Activated B cell treated with CpG ODN at 0.5 μM for 24 hours (primary cell): ENCODE results near the gene CCDC50. TPM values are rescaled to one million over a fixed set of nuclear protein-coding genes. Genes with fewer than 3 reads are reported as not detected.

Experiments
- ATAC-seq: fragments of 200-7000 bp; cut with Tn5 transposase; one replicate; pipeline ENCODE4 v1.10.0; 2021; ENCODE audit warnings: low read depth, mild to moderate bottlenecking, moderate library complexity
- CTCF ChIA-PET: fragments of 350-600 bp; sonication (Branson Sonifier 250); formaldehyde crosslinking; loops from one replicate; lab custom pipeline; 2021; ENCODE audit warnings: antibody characterized with exemption; lab: Charles Lee
- POLR2A ChIA-PET: fragments of 350-600 bp; sonication (Branson Sonifier 250); formaldehyde crosslinking; loops from one replicate; lab custom pipeline; 2021; ENCODE audit warnings: antibody characterized with exemption; lab: Charles Lee
- DNase-seq: peaks from one replicate; pipeline ENCODE4 v3.0.0; 2022
- H3K27ac Mint-ChIP-seq: one replicate; pipeline ENCODE4 v1.8.0; 2020; ENCODE audit warnings: mixed read lengths
- H3K27me3 Mint-ChIP-seq: one replicate; pipeline ENCODE4 v1.8.0; 2021; ENCODE audit warnings: mixed read lengths
- H3K36me3 Mint-ChIP-seq: one replicate; pipeline ENCODE4 v1.8.0; 2021; ENCODE audit warnings: low read depth, mixed read lengths
- H3K4me1 Mint-ChIP-seq: one replicate; pipeline ENCODE4 v1.8.0; 2021; ENCODE audit warnings: mixed read lengths
- H3K4me3 Mint-ChIP-seq: one replicate; pipeline ENCODE4 v1.8.0; 2020; ENCODE audit warnings: mild to moderate bottlenecking, mixed read lengths
- H3K9me3 Mint-ChIP-seq: one replicate; pipeline ENCODE4 v1.8.0; 2020; ENCODE audit warnings: mixed read lengths
- intact Hi-C: fragments of 100-400 bp; cut with micrococcal nuclease; formaldehyde crosslinking; loops from one replicate; pipeline ENCODE4 v1.15.1; 2024
- total RNA-seq: library from RNA; stranded (reverse); gene quantifications from 2 replicates; pipeline ENCODE4 v1.2.3, GENCODE V29; 2022
- TF ChIP-seq, protein P1 (sequence below): fragments of 200-600 bp; IDR thresholded peaks from one replicate; pipeline ENCODE4 v1.8.0; 2022; ENCODE audit warnings: antibody characterized with exemption, mild to moderate bottlenecking

The CCDC50 gene
- total RNA-seq, 1 donor from 2014 or later = 153 TPM

DNA sequence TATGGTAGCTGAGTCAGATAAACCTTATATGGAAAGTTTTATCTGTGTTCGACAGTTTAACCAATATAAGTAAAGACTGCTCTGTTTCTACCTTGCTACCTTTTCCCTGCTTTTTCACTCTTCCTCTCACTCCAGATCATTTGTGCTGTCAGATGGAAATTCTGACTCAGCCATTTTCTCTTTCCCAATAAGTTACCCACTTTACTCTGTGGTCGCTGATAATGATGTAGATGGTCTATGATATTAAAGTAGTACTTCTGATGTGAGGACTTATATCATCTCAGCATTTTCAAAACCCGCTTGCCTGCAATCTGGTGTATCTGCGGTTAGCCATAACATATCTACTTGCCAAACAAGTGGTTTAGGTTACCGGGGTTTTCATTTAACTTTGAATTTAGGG, 16.1 kb downstream of the CCDC50 start:
- POLR2A ChIA-PET = interaction anchor here (1.1 kb wide), 1 partner anchor 14 kb away, joined by 3 read pairs; no protein-coding TSS in a partner anchor
- H3K27me3 Mint-ChIP-seq = no peaks in the 10 kb centered on the region
- intact Hi-C loops = no loop called here
- no peak overlapping the region for H3K27ac Mint-ChIP-seq
- H3K4me3 Mint-ChIP-seq = no peak overlapping the region
- ATAC-seq (no peak), DNase-seq (no peak)
- CTCF ChIA-PET = no interaction called here
- TF ChIP-seq, protein P1, sequence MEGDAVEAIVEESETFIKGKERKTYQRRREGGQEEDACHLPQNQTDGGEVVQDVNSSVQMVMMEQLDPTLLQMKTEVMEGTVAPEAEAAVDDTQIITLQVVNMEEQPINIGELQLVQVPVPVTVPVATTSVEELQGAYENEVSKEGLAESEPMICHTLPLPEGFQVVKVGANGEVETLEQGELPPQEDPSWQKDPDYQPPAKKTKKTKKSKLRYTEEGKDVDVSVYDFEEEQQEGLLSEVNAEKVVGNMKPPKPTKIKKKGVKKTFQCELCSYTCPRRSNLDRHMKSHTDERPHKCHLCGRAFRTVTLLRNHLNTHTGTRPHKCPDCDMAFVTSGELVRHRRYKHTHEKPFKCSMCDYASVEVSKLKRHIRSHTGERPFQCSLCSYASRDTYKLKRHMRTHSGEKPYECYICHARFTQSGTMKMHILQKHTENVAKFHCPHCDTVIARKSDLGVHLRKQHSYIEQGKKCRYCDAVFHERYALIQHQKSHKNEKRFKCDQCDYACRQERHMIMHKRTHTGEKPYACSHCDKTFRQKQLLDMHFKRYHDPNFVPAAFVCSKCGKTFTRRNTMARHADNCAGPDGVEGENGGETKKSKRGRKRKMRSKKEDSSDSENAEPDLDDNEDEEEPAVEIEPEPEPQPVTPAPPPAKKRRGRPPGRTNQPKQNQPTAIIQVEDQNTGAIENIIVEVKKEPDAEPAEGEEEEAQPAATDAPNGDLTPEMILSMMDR = no peak
- no peaks in the 10 kb centered on the region for H3K9me3 Mint-ChIP-seq
- peaks cover 17% of the 10 kb centered on the region for H3K36me3 Mint-ChIP-seq
- peaks cover 88% of the 10 kb centered on the region for H3K4me1 Mint-ChIP-seq

DNA sequence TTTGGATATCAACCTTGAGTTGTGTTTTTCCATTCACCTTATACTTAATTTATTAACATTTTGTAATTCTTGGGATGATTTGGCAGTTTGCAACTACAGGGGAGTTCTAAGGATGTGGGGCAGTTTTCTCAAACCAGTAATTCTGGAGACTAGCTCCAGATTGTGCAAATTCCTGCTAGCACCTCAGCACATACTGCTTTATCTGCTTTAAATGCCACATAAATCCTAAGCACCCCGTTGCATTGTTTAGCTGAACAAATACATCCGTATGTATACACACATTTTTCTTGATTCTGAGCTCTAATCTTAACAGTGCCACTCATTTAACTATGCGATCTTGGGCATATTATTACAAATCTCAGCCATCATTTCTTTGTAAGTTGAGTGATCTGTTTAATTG, 18.0 kb downstream of the CCDC50 start:
- Mint-ChIP-seq H3K9me3 (no peaks in the 10 kb centered on the region), H3K4me3 (no peak overlapping the region), H3K27ac (no peak overlapping the region), H3K27me3 (no peaks in the 10 kb centered on the region), H3K4me1 (peaks cover 71% of the 10 kb centered on the region), H3K36me3 (peaks cover 7% of the 10 kb centered on the region)
- DNase-seq (no peak), ATAC-seq (no peak)
- POLR2A ChIA-PET = interaction anchor here (0.6 kb wide), 1 partner anchor 103 kb away, joined by 4 read pairs; no protein-coding TSS in a partner anchor
- TF ChIP-seq, protein P1 = no peak
- intact Hi-C loops = no loop called here
- CTCF ChIA-PET = no interaction called here

DNA sequence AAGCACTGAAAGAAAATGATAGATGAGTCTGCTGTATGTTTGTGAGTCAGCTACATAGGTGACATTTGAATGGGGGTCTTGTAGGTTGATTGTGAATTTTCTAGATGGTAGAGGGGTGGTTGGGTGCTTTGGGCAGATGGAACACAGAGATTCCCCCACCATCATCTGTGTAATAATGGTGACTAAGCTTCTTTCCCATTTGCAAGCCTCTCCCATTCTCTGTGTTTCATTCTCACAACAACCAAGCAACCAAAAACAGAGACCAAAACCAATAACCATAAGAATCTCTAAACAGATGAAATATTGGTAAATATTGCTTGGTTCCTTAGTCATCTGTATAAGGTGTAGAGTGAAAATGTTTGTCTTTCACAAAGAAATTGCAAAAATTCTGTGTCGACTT, 18.9 kb downstream of the CCDC50 start:
- POLR2A ChIA-PET = no interaction called here
- H3K4me1 Mint-ChIP-seq = peaks cover 62% of the 10 kb centered on the region
- H3K27me3 Mint-ChIP-seq = no peaks in the 10 kb centered on the region
- TF ChIP-seq, protein P1 = no peak
- intact Hi-C loops = no loop called here
- peaks cover 7% of the 10 kb centered on the region for H3K36me3 Mint-ChIP-seq
- H3K4me3 Mint-ChIP-seq = no peak overlapping the region
- no peaks in the 10 kb centered on the region for H3K9me3 Mint-ChIP-seq
- ATAC-seq = no peak
- DNase-seq = no peak
- CTCF ChIA-PET = no interaction called here
- no peak overlapping the region for H3K27ac Mint-ChIP-seq

DNA sequence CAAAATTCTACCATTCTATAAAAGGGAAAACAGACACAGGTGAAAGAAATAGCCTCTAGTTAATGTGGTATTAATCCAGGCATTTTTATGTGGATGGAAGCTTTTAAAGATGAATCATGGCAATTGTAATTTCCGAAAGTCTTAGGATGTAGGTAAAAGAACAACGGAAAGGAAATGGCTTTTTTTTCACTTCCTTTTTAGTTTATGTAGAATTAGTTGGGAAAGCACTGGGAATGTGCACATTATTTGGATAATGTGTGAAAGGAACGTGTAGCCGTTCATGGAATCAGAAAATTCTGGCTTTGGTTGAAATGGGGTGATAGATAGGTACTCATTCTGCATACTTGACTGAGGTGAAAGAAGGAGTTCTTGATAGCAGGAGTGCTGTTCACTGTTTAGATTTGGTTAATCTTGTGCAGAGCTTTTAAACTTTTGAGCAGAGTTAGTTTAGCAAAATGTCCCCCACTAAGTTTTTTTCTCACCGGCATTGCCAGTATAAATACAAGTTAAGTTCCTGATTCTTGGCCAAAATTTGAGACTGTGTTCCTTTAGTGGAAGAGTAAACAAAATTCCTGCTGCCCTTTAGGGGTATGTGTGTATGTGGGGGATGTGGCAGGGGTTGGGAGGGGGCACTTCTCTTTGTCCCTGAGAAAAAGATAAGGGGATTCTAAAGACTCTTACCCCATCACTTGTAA, 21.3 kb downstream of the CCDC50 start:
- Mint-ChIP-seq H3K4me3 (no peak overlapping the region), H3K27ac (peak overlapping the region; percentile 51), H3K27me3 (no peaks in the 10 kb centered on the region), H3K9me3 (no peaks in the 10 kb centered on the region), H3K36me3 (peaks cover 1% of the 10 kb centered on the region), H3K4me1 (peaks cover 50% of the 10 kb centered on the region)
- ChIA-PET CTCF (no interaction called here), POLR2A (no interaction called here)
- intact Hi-C loops = no loop called here
- DNase-seq = no peak
- ATAC-seq = no peak
- TF ChIP-seq, protein P1 = no peak

DNA sequence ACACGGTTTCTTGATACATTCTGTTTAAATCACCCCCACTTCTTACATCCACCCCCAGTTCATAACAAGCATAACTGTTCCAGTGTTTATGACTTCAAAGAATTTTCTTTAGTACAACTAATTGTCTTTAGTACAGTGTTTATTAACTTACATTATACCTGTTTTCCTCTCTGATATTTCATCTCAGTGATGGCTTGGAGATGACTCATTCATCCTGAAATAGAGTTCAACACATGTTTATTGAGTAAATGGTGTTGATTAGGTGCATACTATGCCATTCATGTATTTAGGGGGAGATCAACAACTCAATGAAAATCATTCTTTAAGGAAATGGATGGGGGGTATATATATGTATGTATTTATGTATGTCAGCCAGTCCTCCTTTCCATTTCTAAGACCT, 22.8 kb downstream of the CCDC50 start:
- TF ChIP-seq, protein P1 = no peak
- Mint-ChIP-seq H3K9me3 (no peaks in the 10 kb centered on the region), H3K4me3 (no peak overlapping the region), H3K27ac (no peak overlapping the region), H3K27me3 (no peaks in the 10 kb centered on the region), H3K4me1 (peaks cover 52% of the 10 kb centered on the region), H3K36me3 (peaks cover 5% of the 10 kb centered on the region)
- ATAC-seq = no peak
- intact Hi-C loops = no loop called here
- ChIA-PET POLR2A (no interaction called here), CTCF (no interaction called here)
- DNase-seq = no peak
